Measurements from ENCODE around the gene URB1.
"Not testable (repeated sequence)": the region's sequence is repeated elsewhere in the genome, so short reads cannot be mapped to it uniquely, and the experiment has no call there.

The URB1 gene

DNA sequence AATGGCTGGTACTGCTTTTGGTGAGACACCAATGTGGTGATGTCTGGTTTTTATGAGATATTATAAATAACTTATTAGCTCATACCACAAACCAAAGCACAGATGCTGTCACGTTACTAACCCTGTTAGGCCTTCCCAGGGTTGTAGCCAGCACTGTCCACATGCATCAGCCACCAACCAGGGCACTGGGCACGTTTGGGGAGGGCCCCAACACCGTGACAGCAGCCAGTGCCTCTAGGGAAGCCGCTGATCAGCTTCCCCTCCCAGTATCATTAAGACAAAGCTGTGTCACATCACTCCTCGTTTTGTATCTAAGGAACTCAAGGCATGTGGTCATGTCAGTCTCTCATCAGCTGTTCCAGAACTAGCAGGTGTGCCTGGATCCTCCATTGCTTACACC is 13.9 kb downstream of the URB1 start:
- DNase-seq (ENCODE audit: low read depth in 2 of 3, low spot score in 1 of 3): no peak

- no peak for DNase-seq (ENCODE audit: low read depth in 2 of 3, low spot score in 1 of 3)
Measured at GRCh38 chr21:32377991-32378390, 14.8 kb downstream of the URB1 start.

DNA sequence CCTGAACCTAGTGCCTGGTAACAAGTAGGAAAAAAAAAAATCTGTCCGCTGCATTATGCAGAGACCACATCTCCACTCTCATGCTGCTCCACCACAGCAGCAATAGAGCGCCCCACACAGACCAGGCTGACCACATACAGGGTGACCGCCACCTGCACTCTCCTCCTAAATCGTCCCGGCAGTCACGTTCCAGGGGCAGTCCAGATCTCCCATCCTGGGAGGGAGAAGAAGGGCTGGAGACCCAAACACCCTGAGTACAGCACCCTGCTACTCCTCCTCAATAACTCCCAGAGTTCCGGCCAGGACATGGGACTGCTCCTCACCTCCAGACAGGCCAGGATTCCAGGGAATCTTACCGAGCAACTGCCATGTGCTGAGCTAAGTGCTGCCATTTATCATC is 15.3 kb downstream of the URB1 start:
- DNase-seq (ENCODE audit: low read depth in 2 of 3, low spot score in 1 of 3): no peak

- DNase-seq (ENCODE audit: low read depth in 2 of 3, low spot score in 1 of 3): no peak
Measured at GRCh38 chr21:32372755-32373154, 20.1 kb downstream of the URB1 start.

DNA sequence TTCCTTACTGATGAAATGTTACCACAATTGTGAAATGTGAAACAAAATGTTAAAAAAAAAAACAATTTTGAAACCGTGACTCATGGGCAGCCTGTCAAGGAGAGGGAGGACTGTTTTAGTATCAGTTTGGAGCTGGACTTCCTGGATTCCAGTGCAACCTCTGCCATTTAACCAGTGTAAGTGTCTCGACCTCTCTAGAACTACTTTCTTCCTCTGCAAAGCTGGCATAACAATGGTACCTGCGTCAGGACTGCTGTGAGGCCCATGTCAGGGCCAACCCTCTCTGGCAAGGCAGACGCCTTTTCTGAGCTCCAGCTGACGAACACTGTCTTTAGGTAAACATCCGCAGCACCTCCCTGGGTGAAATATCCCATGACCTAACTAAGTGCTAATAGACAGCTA is 20.9 kb downstream of the URB1 start:
- no peak for DNase-seq (ENCODE audit: low read depth in 2 of 3, low spot score in 1 of 3)

- DNase-seq (ENCODE audit: low read depth in 2 of 3, low spot score in 1 of 3): no peak
Measured at GRCh38 chr21:32370998-32371766, 21.6 kb downstream of the URB1 start.

- not testable (repeated sequence) for DNase-seq (ENCODE audit: low read depth in 2 of 3, low spot score in 1 of 3)
Measured at GRCh38 chr21:32368961-32369360, 23.9 kb downstream of the URB1 start.

DNA sequence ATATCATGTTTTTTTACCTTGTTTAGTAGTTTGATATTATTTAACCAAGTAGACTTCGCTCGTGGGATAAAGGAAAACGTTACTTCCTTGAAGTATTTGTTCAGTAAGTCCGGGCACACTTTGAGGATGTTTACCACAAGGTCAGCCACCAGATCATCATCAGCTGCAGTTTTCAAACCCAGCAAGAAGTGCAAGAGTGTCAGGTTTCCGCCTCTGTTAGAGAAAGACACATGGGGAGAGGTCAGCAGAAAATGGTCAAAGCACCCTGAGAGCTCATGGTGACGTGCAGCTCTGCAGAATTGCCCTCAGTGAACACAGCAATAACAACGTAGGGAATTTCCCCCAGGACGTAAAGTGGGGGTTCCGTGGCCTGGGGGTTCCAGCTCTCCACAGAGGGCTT is 24.4 kb downstream of the URB1 start:
- DNase-seq (ENCODE audit: low read depth in 2 of 3, low spot score in 1 of 3): no peak

GRCh38 chr21:32367158-32367557 is 25.7 kb downstream of the URB1 start:
- DNase-seq (ENCODE audit: low read depth in 2 of 3, low spot score in 1 of 3): no peak

- no peak for DNase-seq (ENCODE audit: low read depth in 2 of 3, low spot score in 1 of 3)
Measured at GRCh38 chr21:32366191-32366590, 26.6 kb downstream of the URB1 start.

DNA sequence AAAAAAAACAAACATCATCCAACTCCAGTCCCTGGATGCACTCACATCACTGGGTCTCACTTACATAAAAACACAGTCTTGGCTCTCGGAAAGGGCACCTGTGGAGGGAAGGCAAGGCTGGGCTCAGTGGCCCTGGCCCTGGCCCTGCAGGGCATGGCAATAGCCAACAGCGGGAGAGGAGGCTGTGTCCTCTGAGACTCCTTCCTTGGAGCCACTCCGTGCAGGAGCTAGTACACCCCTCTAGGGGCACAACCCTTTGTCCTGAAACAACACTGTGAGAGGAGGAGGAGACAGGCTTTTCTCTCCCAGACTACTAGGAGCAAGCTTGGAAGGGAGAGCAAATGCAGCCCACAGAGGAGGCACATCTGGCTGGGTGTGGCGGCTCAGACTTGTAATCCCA is 28.0 kb downstream of the URB1 start:
- no peak for DNase-seq (ENCODE audit: low read depth in 2 of 3, low spot score in 1 of 3)

- DNase-seq (ENCODE audit: low read depth in 2 of 3, low spot score in 1 of 3): no peak
Measured at GRCh38 chr21:32364387-32364786, 28.4 kb downstream of the URB1 start.

DNA sequence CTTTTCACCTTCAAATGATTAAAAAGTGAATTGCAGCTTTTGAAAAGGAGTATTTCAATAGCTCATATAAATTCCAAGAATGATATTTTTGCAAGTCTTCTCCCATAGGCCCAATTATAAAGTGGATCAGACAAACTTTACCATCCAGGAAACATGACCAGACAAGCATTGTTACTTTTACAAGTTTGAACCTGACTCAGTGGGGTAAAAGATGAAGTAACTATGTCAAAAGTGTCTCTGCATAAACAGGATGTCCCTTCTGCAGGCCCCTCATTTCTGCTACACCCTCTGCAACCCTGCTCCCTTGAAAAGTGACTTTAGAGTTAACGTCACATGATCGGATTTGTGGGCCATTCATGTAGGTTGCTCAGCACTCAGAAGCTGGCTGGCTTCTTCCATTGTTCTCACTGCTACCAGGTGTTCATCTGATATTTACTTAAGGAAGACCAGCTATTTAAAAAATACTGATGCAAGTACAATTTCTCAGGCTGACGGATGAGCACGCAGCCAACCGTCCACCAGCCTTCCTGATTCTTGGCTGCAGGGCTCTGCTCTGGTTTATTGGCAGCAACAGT is 32.3 kb downstream of the URB1 start:
- DNase-seq (ENCODE audit: low read depth in 2 of 3, low spot score in 1 of 3): no peak

- no peak for DNase-seq (ENCODE audit: low read depth in 2 of 3, low spot score in 1 of 3)
Measured at GRCh38 chr21:32359719-32360260, 33.0 kb downstream of the URB1 start.

GRCh38 chr21:32356874-32357395 is 35.9 kb downstream of the URB1 start:
- DNase-seq (ENCODE audit: low read depth in 2 of 3, low spot score in 1 of 3): no peak

DNA sequence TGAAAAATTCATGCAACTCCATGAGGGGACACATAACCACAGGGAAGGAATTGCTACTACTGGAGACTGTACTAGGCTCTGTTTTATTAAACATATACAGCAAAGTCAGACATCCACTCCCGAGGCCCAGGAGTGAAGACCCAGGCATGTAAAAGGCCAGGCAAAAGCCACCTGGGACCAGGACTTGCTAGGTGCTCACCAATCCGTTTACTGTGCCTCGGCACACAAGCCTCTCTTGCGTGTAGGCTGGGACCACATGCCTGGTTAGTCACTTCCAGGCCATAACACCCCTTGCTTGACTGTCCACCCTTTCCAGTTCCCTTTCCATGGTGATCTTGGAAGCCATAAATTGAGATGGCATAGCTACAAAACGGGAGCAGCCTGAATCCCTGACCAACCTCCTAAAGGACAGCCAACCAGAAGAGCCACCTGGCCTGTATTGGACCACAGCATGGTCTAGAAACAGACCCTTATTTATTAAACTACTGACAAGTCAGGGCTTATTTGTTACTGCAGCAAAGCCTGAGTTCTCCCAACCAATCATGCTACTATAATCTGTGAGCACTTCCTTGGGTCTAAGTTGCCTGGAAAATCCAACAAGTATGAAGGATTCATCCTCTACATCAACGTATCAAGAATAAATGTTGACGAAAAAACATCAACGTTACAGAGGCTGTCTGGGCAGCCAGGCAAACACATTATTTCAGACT is 39.7 kb downstream of the URB1 start:
- no peak for DNase-seq (ENCODE audit: low read depth in 2 of 3, low spot score in 1 of 3)

DNA sequence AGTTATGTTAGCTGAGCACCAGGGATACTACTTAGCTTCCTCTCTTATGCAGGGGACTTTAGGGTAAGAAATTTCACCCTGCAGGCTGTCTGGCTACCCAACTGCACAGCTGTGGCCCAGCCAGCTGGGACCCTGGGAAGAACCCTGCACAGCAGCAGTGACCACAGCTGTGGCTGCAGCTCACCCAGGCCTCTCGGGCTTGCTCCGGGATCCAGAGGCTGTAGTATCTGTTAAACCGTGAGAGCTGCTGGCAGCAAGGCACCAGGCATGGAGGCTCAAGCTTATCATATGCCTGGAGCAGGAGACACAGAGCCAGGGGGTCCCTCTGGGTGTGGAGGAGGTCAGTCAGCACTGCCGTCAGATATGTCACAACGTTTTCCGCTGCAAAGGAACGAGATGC is 40.3 kb downstream of the URB1 start:
- DNase-seq (ENCODE audit: low read depth in 2 of 3, low spot score in 1 of 3): no peak

- DNase-seq (ENCODE audit: low read depth in 2 of 3, low spot score in 1 of 3): no peak
Measured at GRCh38 chr21:32351428-32351827, 41.4 kb downstream of the URB1 start.

- DNase-seq (ENCODE audit: low read depth in 2 of 3, low spot score in 1 of 3): no peak
Measured at GRCh38 chr21:32350981-32351380, 41.8 kb downstream of the URB1 start.

DNA sequence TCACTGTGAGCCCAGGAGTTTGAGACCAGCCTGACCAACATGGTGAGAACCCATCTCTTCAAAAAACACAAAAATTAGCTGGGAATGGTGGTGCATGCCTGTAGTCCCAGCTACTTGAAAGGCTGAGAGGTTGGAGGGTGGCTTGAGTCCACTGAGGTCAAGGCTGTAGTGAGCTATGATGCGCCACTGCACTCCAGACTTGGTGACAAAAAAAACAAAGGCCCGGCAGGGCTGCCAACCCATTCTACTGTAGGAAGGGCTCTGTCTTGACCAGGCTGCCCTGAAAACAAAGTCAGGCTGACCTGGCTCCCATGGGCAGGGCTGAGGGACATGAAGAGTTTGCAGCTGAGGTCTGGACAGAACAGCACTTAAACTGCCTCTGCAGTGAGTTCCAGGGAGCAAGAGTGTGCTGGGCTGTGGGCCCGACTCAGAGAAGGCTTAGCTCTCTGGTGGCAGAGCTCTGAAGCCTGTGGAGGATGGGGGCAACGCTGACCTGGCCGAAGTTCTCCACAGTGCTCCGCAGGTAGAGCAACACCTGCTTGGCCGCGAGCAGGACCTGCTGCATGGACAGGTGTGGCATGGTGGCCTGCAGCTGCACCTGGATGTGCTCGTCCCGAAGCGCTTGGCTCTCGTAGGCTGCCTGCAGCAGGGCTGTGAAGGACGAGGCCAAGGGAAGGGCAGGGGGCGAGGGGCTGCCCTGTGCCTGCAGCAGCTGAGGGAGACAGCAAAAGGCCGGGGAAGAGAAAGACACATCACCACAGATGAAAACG is 42.4 kb downstream of the URB1 start:
- no peak for DNase-seq (ENCODE audit: low read depth in 2 of 3, low spot score in 1 of 3)

DNA sequence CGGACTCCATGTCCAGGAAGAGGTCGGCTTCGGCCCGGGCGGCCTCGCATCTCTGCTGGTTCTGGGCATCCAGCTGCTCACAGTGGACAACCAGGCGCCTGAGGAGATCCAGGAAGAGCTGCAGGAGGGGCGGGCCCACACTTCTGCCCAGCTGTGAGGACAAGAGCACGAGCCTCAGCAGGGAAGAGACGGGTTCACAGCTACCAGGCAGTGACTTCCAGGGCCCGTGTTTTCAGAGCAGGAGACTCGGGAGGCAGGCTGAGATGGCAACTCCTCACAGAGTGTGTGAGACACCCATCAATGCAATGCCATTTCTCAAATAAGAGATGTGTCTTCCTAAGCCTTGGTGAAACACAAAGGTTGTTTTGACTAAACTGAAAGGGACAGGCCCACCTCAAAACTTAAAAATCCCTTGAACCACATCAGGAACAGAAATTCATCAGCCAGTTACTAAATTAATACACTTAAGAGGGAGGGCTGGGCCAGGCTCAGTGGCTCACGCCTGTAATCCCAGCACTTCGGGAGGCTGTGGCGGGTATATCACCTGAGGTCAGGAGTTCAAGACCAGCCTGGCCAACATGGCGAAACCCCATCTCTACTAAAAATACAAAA is 43.4 kb downstream of the URB1 start:
- DNase-seq (ENCODE audit: low read depth in 2 of 3, low spot score in 1 of 3): no peak
